ENCODE data around the gene C5orf63.

- TF ChIP-seq CTCF (IDR thresholded peaks at IDR 0.05): no peak
- TF ChIP-seq EZH2 (IDR thresholded peaks at IDR 0.05; ENCODE audit: borderline replicate concordance, insufficient read depth, low read depth, low read length, poor library complexity, severe bottlenecking): no peak
These were observed 58.7 kb downstream of the C5orf63 start for GRCh38 chr5:127014573-127014972.
